Activated naive CD4-positive, alpha-beta T cell treated with anti-CD3 and anti-CD28 coated beads for 36 hours (primary cell): ENCODE measurements around the gene EHBP1. TPM values are rescaled to one million over a fixed set of nuclear protein-coding genes. Genes with fewer than 3 reads are reported as not detected.
"Not testable (repeated sequence)": the region's sequence is repeated elsewhere in the genome, so short reads cannot be mapped to it uniquely, and the experiment has no call there.

Experiments
- CTCF ChIA-PET: fragments of 350-600 bp; sonication (Branson Sonifier 250); formaldehyde crosslinking; loops from one replicate; lab custom pipeline; 2021; ENCODE audit warnings: antibody characterized with exemption; lab: Charles Lee
- DNase-seq: peaks from one replicate; pipeline ENCODE4 v3.0.0-alpha.2; 2020
- H3K27ac Mint-ChIP-seq: one replicate; pipeline ENCODE4 v1.8.0; 2021; ENCODE audit warnings: mild to moderate bottlenecking, mixed read lengths
- H3K27me3 Mint-ChIP-seq: one replicate; pipeline ENCODE4 v1.8.0; 2021; ENCODE audit warnings: low read depth, mixed read lengths
- H3K36me3 Mint-ChIP-seq: one replicate; pipeline ENCODE4 v1.8.0; 2021; ENCODE audit warnings: low read depth, mixed read lengths
- H3K4me1 Mint-ChIP-seq: one replicate; pipeline ENCODE4 v1.8.0; 2021; ENCODE audit warnings: low read depth, mixed read lengths
- H3K4me3 Mint-ChIP-seq: one replicate; pipeline ENCODE4 v1.8.0; 2021; ENCODE audit warnings: mild to moderate bottlenecking, moderate library complexity, mixed read lengths
- H3K9me3 Mint-ChIP-seq: one replicate; pipeline ENCODE4 v1.8.0; 2021; ENCODE audit warnings: mixed read lengths
- intact Hi-C: fragments of 100-400 bp; cut with micrococcal nuclease; formaldehyde crosslinking; loops from one replicate; pipeline ENCODE4 v1.15.1; 2023
- total RNA-seq, 2 experiments: library from RNA; stranded (reverse); gene quantifications; one replicate each; pipeline ENCODE4 v1.2.3, GENCODE V29; 2021

The EHBP1 gene
- total RNA-seq, 2 experiments from 2014 or later: 17.4 to 17.5 TPM

- DNase-seq: no peak
- H3K27ac Mint-ChIP-seq: no peak overlapping the region
- CTCF ChIA-PET: no interaction called here
- no peaks in the 10 kb centered on the region for H3K9me3 Mint-ChIP-seq
- no peaks in the 10 kb centered on the region for H3K27me3 Mint-ChIP-seq
- H3K4me1 Mint-ChIP-seq: no peaks in the 10 kb centered on the region
- intact Hi-C loops: no loop called here
- H3K36me3 Mint-ChIP-seq: peaks cover 6% of the 10 kb centered on the region
- H3K4me3 Mint-ChIP-seq: no peak overlapping the region
Observed at GRCh38 chr2:63007813-63008458, 302.4 kb downstream of the EHBP1 start.

- peaks cover 12% of the 10 kb centered on the region for H3K36me3 Mint-ChIP-seq
- DNase-seq: no peak
- intact Hi-C loops: no loop called here
- no peaks in the 10 kb centered on the region for H3K4me1 Mint-ChIP-seq
- CTCF ChIA-PET: no interaction called here
- H3K9me3 Mint-ChIP-seq: no peaks in the 10 kb centered on the region
- no peak overlapping the region for H3K4me3 Mint-ChIP-seq
- H3K27me3 Mint-ChIP-seq: no peaks in the 10 kb centered on the region
- no peak overlapping the region for H3K27ac Mint-ChIP-seq
Observed at GRCh38 chr2:63008838-63009237, 303.3 kb downstream of the EHBP1 start.

GRCh38 chr2:63009490-63009889 is 304.0 kb downstream of the EHBP1 start:
- intact Hi-C loops: no loop called here
- H3K27me3 Mint-ChIP-seq: no peaks in the 10 kb centered on the region
- H3K27ac Mint-ChIP-seq: no peak overlapping the region
- peaks cover 10% of the 10 kb centered on the region for H3K36me3 Mint-ChIP-seq
- DNase-seq: no peak
- H3K4me3 Mint-ChIP-seq: no peak overlapping the region
- H3K4me1 Mint-ChIP-seq: no peaks in the 10 kb centered on the region
- CTCF ChIA-PET: no interaction called here
- no peaks in the 10 kb centered on the region for H3K9me3 Mint-ChIP-seq

DNA sequence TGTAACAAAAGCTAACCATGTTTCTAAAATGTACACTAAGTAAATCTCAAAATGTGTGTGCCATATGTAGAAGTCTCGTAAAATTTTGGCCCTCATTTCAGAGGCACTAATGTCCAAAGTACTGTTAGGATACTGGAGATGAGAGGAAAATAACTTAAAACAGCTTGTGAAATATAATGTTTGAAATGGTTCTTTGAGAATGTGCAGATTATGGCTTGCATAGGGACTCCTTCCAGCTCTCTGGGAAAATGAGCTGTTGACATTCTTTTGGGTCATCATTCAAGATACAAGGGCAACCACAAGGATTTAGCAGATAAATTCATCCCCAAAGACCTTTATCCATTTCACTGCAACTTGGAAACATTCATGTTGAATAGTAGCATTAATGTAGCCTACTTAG is 307.0 kb downstream of the EHBP1 start:
- DNase-seq: no peak
- Mint-ChIP-seq H3K27ac (no peak overlapping the region), H3K9me3 (no peaks in the 10 kb centered on the region), H3K36me3 (peaks cover 10% of the 10 kb centered on the region), H3K4me3 (no peak overlapping the region), H3K4me1 (no peaks in the 10 kb centered on the region), H3K27me3 (no peaks in the 10 kb centered on the region)
- CTCF ChIA-PET: no interaction called here
- intact Hi-C loops: no loop called here

DNA sequence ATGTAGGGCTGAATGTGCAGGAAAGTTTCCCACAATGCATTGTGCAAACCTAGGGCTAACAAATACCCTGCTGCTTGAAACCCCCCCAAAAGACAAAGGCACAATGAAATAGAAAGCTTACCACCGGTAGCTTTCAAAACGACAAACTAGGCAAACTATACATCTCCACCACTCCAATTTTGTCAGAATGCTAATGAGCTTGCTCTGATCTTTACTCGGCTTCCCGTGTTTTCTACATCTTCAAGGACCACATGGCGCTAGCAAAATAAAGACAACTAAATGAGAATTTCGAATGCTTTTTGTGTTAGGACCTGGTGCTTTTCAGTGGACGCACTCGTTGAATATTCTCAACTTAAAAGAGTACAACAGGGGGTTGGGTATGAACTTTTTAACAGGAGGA is 307.9 kb downstream of the EHBP1 start:
- H3K27me3 Mint-ChIP-seq: no peaks in the 10 kb centered on the region
- no peaks in the 10 kb centered on the region for H3K9me3 Mint-ChIP-seq
- H3K4me3 Mint-ChIP-seq: no peak overlapping the region
- peaks cover 10% of the 10 kb centered on the region for H3K36me3 Mint-ChIP-seq
- DNase-seq: no peak
- CTCF ChIA-PET: no interaction called here
- no peak overlapping the region for H3K27ac Mint-ChIP-seq
- H3K4me1 Mint-ChIP-seq: no peaks in the 10 kb centered on the region
- intact Hi-C loops: no loop called here

GRCh38 chr2:63015389-63015788 is 309.9 kb downstream of the EHBP1 start:
- Mint-ChIP-seq H3K36me3 (peaks cover 10% of the 10 kb centered on the region), H3K4me1 (no peaks in the 10 kb centered on the region), H3K9me3 (no peaks in the 10 kb centered on the region), H3K27me3 (no peaks in the 10 kb centered on the region), H3K4me3 (no peak overlapping the region), H3K27ac (no peak overlapping the region)
- CTCF ChIA-PET: no interaction called here
- DNase-seq: no peak
- intact Hi-C loops: no loop called here

DNA sequence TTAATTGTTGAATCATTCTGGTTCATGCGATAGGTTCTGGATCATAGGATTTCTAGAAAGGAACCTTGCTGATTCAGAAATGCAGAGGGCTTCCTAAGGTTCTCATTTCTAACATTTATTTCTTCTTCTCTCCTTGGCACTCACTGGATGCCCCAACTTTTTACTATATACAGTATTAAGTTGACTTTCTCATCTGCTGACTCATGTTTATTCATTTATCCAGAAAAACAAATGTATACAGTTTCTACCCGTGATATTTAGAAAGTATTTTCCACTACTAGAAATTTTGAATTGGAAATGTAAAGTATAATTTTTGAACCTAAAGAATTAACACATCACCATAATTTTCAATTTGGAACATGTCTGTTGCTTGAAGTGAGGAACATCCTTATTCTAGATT is 312.9 kb downstream of the EHBP1 start:
- intact Hi-C loops: no loop called here

GRCh38 chr2:63019686-63020085 is 314.2 kb downstream of the EHBP1 start:
- H3K9me3 Mint-ChIP-seq, DNase-seq, H3K36me3 Mint-ChIP-seq, intact Hi-C loops, CTCF ChIA-PET, H3K27me3 Mint-ChIP-seq, H3K4me3 Mint-ChIP-seq, H3K4me1 Mint-ChIP-seq, H3K27ac Mint-ChIP-seq: not testable (repeated sequence)

More for the DNA sequence above, 312.9 kb downstream of the EHBP1 start:
- CTCF ChIA-PET: no interaction called here
- Mint-ChIP-seq H3K36me3 (peaks cover 6% of the 10 kb centered on the region), H3K27ac (no peak overlapping the region), H3K27me3 (no peaks in the 10 kb centered on the region), H3K9me3 (no peaks in the 10 kb centered on the region), H3K4me3 (no peak overlapping the region), H3K4me1 (no peaks in the 10 kb centered on the region)
- DNase-seq: no peak

DNA sequence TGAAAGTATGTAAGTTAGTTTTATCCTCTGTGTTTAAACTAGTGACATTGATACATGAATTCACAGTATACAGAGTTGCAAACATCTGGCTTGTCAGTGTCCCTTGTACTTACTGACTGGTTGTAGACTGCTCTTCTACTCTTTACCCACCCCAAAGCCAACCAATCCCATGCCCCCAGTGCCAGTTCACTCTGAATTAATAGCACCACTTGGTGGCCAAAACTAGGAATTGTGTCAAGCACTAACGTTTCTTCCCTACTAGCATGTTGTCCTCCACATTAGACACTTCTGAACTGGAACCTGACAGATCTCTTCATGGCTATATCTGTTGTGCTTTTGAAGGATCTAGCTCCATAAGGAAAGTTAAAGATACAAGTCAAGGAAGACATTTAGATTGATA is 317.9 kb downstream of the EHBP1 start:
- Mint-ChIP-seq H3K4me1 (no peaks in the 10 kb centered on the region), H3K4me3 (no peak overlapping the region), H3K9me3 (no peaks in the 10 kb centered on the region), H3K36me3 (peaks cover 12% of the 10 kb centered on the region), H3K27me3 (no peaks in the 10 kb centered on the region), H3K27ac (no peak overlapping the region)
- CTCF ChIA-PET: no interaction called here
- intact Hi-C loops: loop anchor here (1.0 kb wide), 1 partner anchor 236 kb away; no protein-coding TSS in a partner anchor
- no peak for DNase-seq

DNA sequence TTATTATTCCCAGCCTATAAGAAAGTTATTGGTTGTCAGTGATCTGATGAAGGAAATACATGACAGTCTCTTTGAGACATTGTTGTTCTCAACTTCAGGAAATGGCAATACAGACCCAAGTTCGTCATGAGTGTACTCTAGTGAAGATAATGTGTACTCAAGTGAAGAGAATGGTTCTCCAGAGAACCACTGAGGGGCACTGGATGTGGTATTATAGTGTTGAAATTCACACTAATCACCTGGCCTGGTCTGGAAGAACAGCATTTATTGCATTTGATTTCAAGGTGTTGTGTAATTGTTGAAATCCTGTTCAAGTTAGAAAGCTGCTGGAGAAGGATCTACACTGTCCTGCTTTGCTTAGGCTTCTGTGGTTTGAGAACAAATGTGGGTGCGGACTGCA is 321.7 kb downstream of the EHBP1 start:
- CTCF ChIA-PET: no interaction called here
- no peaks in the 10 kb centered on the region for H3K4me1 Mint-ChIP-seq
- no peak for DNase-seq
- no peak overlapping the region for H3K27ac Mint-ChIP-seq
- intact Hi-C loops: no loop called here
- no peaks in the 10 kb centered on the region for H3K27me3 Mint-ChIP-seq
- no peaks in the 10 kb centered on the region for H3K9me3 Mint-ChIP-seq
- H3K4me3 Mint-ChIP-seq: no peak overlapping the region
- H3K36me3 Mint-ChIP-seq: peaks cover 16% of the 10 kb centered on the region

DNA sequence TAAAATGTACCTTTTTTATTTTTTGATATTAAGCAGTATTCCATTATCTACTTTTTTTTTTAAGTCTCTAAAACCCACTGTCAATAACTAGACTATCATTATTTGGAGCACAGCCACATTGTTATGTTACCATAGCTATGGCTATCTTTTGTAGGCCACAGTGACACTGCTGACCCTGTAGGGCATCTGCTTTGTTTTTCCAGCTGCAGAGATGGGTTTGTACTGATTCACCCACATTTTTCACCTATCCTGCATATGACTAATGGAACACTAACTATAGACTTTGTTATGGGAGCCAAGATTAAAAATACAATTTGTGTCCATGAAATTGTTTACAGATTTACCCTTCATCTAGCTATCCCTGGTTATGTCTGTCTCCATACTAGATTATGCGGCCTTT is 323.5 kb downstream of the EHBP1 start:
- H3K9me3 Mint-ChIP-seq: no peaks in the 10 kb centered on the region

DNA sequence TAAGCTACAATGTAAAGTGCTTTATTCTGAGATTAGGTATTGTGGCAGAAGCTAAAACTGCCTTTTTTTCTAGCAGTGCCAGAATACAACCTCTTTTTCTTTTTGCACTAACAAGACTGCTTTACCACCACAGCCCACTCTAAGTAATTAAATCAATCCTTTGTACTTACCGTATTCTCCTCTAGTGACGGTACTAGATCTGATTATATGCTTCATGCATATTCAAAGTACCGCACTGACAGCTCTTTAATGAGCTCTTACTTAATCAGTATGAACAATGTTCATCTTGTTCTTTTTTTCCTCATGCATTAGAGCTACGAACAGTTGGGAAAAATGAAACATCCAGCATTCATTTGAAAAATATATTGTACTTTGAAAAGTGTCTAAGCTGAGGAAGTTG is 329.0 kb downstream of the EHBP1 start:
- intact Hi-C loops: no loop called here
- Mint-ChIP-seq H3K27ac (no peak overlapping the region), H3K4me1 (no peaks in the 10 kb centered on the region), H3K36me3 (peaks cover 7% of the 10 kb centered on the region), H3K27me3 (peaks cover 3% of the 10 kb centered on the region), H3K9me3 (no peaks in the 10 kb centered on the region), H3K4me3 (no peak overlapping the region)
- CTCF ChIA-PET: no interaction called here
- no peak for DNase-seq

More for the DNA sequence above, 323.5 kb downstream of the EHBP1 start:
- no peaks in the 10 kb centered on the region for H3K4me1 Mint-ChIP-seq
- DNase-seq: no peak
- CTCF ChIA-PET: interaction anchor here (0.7 kb wide), 2 partner anchors 367 to 457 kb away, joined by 3 to 8 read pairs; no protein-coding TSS in a partner anchor
- peaks cover 16% of the 10 kb centered on the region for H3K36me3 Mint-ChIP-seq
- intact Hi-C loops: no loop called here
- no peak overlapping the region for H3K27ac Mint-ChIP-seq
- H3K27me3 Mint-ChIP-seq: no peaks in the 10 kb centered on the region
- H3K4me3 Mint-ChIP-seq: no peak overlapping the region

- no peak for DNase-seq
- Mint-ChIP-seq H3K36me3 (peaks cover 5% of the 10 kb centered on the region), H3K4me1 (no peaks in the 10 kb centered on the region), H3K4me3 (no peak overlapping the region), H3K9me3 (no peaks in the 10 kb centered on the region), H3K27ac (no peak overlapping the region), H3K27me3 (peaks cover 3% of the 10 kb centered on the region)
- CTCF ChIA-PET: no interaction called here
- intact Hi-C loops: no loop called here
Observed at GRCh38 chr2:63035169-63035568, 329.7 kb downstream of the EHBP1 start.
